NB4 (cell line): ENCODE data around the gene HTT.

Source experiments
- TF ChIP-seq, protein P1 (sequence below): IDR thresholded peaks from 2 replicates; pipeline ENCODE4 v1.6.1; 2011; ENCODE audit warnings: low read depth, low read length
- TF ChIP-seq, protein P2 (sequence below): IDR thresholded peaks from one replicate; pipeline ENCODE4 v1.5.1; 2012; ENCODE audit warnings: low read depth, low read length

GRCh38 chr4:3074078-3074845 lies at the start of gene HTT, which contains the start of gene HTT-AS:
- TF ChIP-seq, protein P1, sequence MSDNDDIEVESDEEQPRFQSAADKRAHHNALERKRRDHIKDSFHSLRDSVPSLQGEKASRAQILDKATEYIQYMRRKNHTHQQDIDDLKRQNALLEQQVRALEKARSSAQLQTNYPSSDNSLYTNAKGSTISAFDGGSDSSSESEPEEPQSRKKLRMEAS: peak; percentile 12; the same call in 1 of the 2 replicates
- TF ChIP-seq, protein P2, sequence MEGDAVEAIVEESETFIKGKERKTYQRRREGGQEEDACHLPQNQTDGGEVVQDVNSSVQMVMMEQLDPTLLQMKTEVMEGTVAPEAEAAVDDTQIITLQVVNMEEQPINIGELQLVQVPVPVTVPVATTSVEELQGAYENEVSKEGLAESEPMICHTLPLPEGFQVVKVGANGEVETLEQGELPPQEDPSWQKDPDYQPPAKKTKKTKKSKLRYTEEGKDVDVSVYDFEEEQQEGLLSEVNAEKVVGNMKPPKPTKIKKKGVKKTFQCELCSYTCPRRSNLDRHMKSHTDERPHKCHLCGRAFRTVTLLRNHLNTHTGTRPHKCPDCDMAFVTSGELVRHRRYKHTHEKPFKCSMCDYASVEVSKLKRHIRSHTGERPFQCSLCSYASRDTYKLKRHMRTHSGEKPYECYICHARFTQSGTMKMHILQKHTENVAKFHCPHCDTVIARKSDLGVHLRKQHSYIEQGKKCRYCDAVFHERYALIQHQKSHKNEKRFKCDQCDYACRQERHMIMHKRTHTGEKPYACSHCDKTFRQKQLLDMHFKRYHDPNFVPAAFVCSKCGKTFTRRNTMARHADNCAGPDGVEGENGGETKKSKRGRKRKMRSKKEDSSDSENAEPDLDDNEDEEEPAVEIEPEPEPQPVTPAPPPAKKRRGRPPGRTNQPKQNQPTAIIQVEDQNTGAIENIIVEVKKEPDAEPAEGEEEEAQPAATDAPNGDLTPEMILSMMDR: no peak
